ENCODE measurements around the gene LRRC34. TPM values are rescaled to one million over a fixed set of nuclear protein-coding genes. Genes with fewer than 3 reads are reported as not detected.
A peak's percentile ranks its signal among the peaks of the same experiment; 100 is the strongest.

LRRC34 gene
- total RNA-seq, 1 donor from 2014 or later: 1.5 TPM

- Mint-ChIP-seq H3K27me3 (ENCODE audit: unreplicated experiment) (no peaks in the 10 kb centered on the region), H3K9me3 (ENCODE audit: unreplicated experiment) (no peaks in the 10 kb centered on the region), H3K27ac (ENCODE audit: unreplicated experiment) (no peak overlapping the region), H3K36me3 (ENCODE audit: unreplicated experiment) (peaks cover 48% of the 10 kb centered on the region), H3K4me3 (ENCODE audit: unreplicated experiment) (no peak overlapping the region), H3K4me1 (ENCODE audit: unreplicated experiment) (no peaks in the 10 kb centered on the region)
- no peak for DNase-seq (ENCODE audit: extremely low spot score, unreplicated experiment)
- TF ChIP-seq, protein P1, sequence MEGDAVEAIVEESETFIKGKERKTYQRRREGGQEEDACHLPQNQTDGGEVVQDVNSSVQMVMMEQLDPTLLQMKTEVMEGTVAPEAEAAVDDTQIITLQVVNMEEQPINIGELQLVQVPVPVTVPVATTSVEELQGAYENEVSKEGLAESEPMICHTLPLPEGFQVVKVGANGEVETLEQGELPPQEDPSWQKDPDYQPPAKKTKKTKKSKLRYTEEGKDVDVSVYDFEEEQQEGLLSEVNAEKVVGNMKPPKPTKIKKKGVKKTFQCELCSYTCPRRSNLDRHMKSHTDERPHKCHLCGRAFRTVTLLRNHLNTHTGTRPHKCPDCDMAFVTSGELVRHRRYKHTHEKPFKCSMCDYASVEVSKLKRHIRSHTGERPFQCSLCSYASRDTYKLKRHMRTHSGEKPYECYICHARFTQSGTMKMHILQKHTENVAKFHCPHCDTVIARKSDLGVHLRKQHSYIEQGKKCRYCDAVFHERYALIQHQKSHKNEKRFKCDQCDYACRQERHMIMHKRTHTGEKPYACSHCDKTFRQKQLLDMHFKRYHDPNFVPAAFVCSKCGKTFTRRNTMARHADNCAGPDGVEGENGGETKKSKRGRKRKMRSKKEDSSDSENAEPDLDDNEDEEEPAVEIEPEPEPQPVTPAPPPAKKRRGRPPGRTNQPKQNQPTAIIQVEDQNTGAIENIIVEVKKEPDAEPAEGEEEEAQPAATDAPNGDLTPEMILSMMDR (IDR thresholded peaks at IDR 0.05): no peak
Observed at GRCh38 chr3:169787120-169787519, 25.6 kb downstream of the LRRC34 start.

DNA sequence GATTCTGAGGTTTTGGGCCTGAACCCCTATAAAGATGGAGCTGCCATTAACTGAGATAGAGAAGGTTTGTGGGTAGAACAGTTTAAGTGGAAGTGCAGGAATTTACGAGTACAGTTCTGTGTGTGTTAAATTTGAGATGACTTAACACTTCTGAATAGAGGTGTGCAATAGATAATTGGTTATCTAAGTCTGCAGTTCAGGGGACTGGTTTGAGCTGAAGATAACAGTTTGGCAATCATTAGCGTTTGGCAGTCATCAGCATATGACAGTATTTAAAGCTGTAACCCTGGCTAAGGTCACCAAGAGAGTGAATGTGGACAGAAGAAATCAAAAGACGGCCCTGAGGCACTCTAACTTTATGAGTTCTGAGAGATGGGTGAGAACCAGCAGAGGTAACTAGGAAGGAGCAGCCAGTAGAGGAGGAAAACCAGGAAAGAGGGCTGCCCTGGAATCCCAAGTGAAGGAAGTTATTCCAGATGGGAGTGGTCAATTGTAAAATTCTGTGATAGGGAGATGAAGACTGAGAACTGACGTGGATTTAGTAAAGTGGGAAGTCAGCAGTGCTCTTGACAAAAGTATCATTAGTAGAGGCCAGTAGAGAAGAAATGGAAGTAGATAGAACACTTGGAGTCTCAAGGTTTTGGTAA is 31.4 kb downstream of the LRRC34 start:
- Mint-ChIP-seq H3K27ac (ENCODE audit: unreplicated experiment) (no peak overlapping the region), H3K4me3 (ENCODE audit: unreplicated experiment) (no peak overlapping the region), H3K9me3 (ENCODE audit: unreplicated experiment) (no peaks in the 10 kb centered on the region), H3K27me3 (ENCODE audit: unreplicated experiment) (no peaks in the 10 kb centered on the region), H3K4me1 (ENCODE audit: unreplicated experiment) (no peaks in the 10 kb centered on the region), H3K36me3 (ENCODE audit: unreplicated experiment) (peaks cover 61% of the 10 kb centered on the region)
- TF ChIP-seq, protein P1 (IDR thresholded peaks at IDR 0.05): no peak
- DNase-seq (ENCODE audit: extremely low spot score, unreplicated experiment): no peak

DNA sequence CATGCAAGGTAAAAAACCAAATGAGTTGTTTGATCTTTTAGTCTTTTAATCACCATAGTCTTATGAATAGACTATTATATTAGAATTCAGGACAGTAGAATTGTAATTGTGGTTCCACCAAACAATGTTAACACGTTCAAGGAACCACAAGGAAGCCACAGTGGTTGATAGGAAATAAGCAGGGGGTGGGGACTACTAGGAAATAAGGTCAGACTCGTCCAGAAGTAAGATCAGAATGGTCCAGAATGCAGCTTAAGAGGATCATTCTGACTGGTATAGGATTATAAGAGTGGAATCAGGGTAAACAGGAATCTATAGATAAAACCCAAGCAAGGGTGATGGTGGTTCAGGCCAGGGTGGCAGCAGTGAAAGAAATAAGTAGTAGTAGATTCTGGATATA is 32.0 kb downstream of the LRRC34 start:
- H3K27me3 Mint-ChIP-seq (ENCODE audit: unreplicated experiment): no peaks in the 10 kb centered on the region
- no peak overlapping the region for H3K27ac Mint-ChIP-seq (ENCODE audit: unreplicated experiment)
- peaks cover 58% of the 10 kb centered on the region for H3K36me3 Mint-ChIP-seq (ENCODE audit: unreplicated experiment)
- TF ChIP-seq, protein P1 (IDR thresholded peaks at IDR 0.05): no peak
- H3K9me3 Mint-ChIP-seq (ENCODE audit: unreplicated experiment): no peaks in the 10 kb centered on the region
- H3K4me1 Mint-ChIP-seq (ENCODE audit: unreplicated experiment): peaks cover 3% of the 10 kb centered on the region
- DNase-seq (ENCODE audit: extremely low spot score, unreplicated experiment): no peak
- no peak overlapping the region for H3K4me3 Mint-ChIP-seq (ENCODE audit: unreplicated experiment)

DNA sequence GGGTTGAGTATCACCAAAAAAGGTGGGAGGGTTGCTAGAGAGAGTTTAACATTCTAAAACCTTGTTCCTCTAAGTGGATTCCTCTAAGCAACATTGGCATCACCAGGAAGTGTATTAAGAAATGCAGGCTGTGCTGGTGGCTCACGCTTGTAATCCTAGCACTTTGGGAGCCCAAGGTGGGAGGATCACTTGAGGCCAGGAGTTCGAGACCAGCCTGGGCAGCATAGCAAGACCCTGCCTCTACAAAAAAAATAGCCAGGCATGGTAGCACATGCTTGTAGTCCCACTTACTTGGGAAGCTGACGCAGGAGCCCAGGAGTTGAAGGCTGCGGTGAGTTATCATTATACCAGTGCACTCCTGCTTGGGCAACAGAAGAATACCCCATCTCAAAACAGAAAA is 34.9 kb downstream of the LRRC34 start:
- Mint-ChIP-seq H3K9me3 (ENCODE audit: unreplicated experiment) (no peaks in the 10 kb centered on the region), H3K4me3 (ENCODE audit: unreplicated experiment) (no peak overlapping the region), H3K27ac (ENCODE audit: unreplicated experiment) (no peak overlapping the region), H3K4me1 (ENCODE audit: unreplicated experiment) (peaks cover 25% of the 10 kb centered on the region), H3K36me3 (ENCODE audit: unreplicated experiment) (peaks cover 59% of the 10 kb centered on the region), H3K27me3 (ENCODE audit: unreplicated experiment) (no peaks in the 10 kb centered on the region)
- TF ChIP-seq, protein P1 (IDR thresholded peaks at IDR 0.05): no peak
- no peak for DNase-seq (ENCODE audit: extremely low spot score, unreplicated experiment)

DNA sequence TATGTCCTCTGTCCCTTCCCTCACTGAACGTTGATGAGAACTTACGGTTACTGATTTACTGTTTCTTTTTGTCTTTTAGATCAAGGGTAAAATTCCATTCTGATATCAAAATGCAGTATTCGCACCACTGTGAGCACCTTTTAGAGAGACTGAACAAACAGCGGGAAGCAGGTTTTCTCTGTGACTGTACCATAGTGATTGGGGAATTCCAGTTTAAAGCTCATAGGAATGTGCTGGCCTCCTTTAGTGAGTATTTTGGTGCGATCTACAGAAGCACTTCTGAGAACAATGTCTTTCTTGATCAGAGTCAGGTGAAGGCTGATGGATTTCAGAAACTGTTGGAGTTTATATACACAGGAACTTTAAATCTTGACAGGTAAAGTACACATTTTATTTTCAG is 38.5 kb downstream of the LRRC34 start:
- Mint-ChIP-seq H3K9me3 (ENCODE audit: unreplicated experiment) (no peaks in the 10 kb centered on the region), H3K4me1 (ENCODE audit: unreplicated experiment) (peaks cover 33% of the 10 kb centered on the region), H3K27ac (ENCODE audit: unreplicated experiment) (peak overlapping the region; percentile 100), H3K36me3 (ENCODE audit: unreplicated experiment) (peaks cover 29% of the 10 kb centered on the region), H3K27me3 (ENCODE audit: unreplicated experiment) (no peaks in the 10 kb centered on the region), H3K4me3 (ENCODE audit: unreplicated experiment) (peak overlapping the region; percentile 98)
- DNase-seq (ENCODE audit: extremely low spot score, unreplicated experiment): no peak
- TF ChIP-seq, protein P1 (IDR thresholded peaks at IDR 0.05): no peak
